Endothelial cell of umbilical vein (primary cell): ENCODE data around the gene ULK2. TPM values are rescaled to one million over a fixed set of nuclear protein-coding genes. Genes with fewer than 3 reads are reported as not detected.

Experiments
- BruUV-seq: library from RNA; stranded (reverse); fragments of 400-500 nt; replicated peaks from 2 replicates; lab custom pipeline; 2021; lab: Mats Ljungman, UMichigan
- CTCF ChIA-PET: fragments of 300-600, 350-600 bp; sonication (Branson Sonifier 250); formaldehyde crosslinking; loops from one replicate; lab custom pipeline; 2021; ENCODE audit warnings: antibody characterized with exemption, inconsistent platforms; lab: Charles Lee
- POLR2A ChIA-PET: fragments of 300-600, 350-600 bp; sonication (Branson Sonifier 250); formaldehyde crosslinking; loops from one replicate; lab custom pipeline; 2021; ENCODE audit warnings: antibody characterized with exemption, inconsistent platforms; lab: Charles Lee
- DNase-seq: peaks from one replicate; pipeline ENCODE4 v3.0.0-alpha.2; 2011; ENCODE audit warnings: low read depth, low spot score
- FAIRE-seq: peaks from 2 replicates; lab custom pipeline; 2011; peaks lifted over from hg19 to GRCh38; lab: Jason Lieb, UNC
- H2AFZ ChIP-seq: 2 replicates; pipeline ENCODE4 v1.6.0; 2012; ENCODE audit warnings: low read depth, low read length, control low read depth, inconsistent platforms
- H3K27ac ChIP-seq: 2 replicates; pipeline ENCODE4 v1.5.1; 2011; ENCODE audit warnings: low read depth, mild to moderate bottlenecking, control low read depth, low read length, moderate library complexity; ENCODE audit not compliant: insufficient read depth
- H3K27me3 ChIP-seq, 2 experiments: 2 replicates each; pipeline versions ENCODE4 v1.6.0 to v1.6.1; 2011; ENCODE audit warnings: low read length in 2 of 2, mixed read lengths in 1 of 2; ENCODE audit not compliant: control insufficient read depth in 2 of 2, insufficient read depth in 2 of 2
- H3K36me3 ChIP-seq, 2 experiments: 2 replicates in 1 of 2; 3 replicates in 1 of 2; pipeline ENCODE4 v1.5.1; 2011; ENCODE audit warnings: low read length in 2 of 2, mild to moderate bottlenecking in 1 of 2, moderate library complexity in 1 of 2; ENCODE audit not compliant: control insufficient read depth in 2 of 2, insufficient read depth in 2 of 2; ENCODE audit errors: extremely low read depth in 1 of 2
- H3K4me1 ChIP-seq: 3 replicates; pipeline ENCODE4 v1.5.1; 2011; ENCODE audit warnings: mild to moderate bottlenecking, low read length; ENCODE audit not compliant: control insufficient read depth, insufficient read depth; ENCODE audit errors: extremely low read depth
- H3K4me2 ChIP-seq: 2 replicates; pipeline ENCODE4 v1.6.1; 2011; ENCODE audit warnings: low read length, control low read depth, mixed read lengths; ENCODE audit not compliant: insufficient read depth
- H3K4me3 ChIP-seq, 3 experiments: fragments of 200-600 bp in 1 of 3; sonication (generic), shearing (Covaris generic) in 1 of 3; replicated peaks in 1 of 3; 2 replicates each; pipeline ENCODE4 v1.5.1; 2011 to 2016; ENCODE audit warnings: control low read depth in 3 of 3, low read length in 3 of 3, mild to moderate bottlenecking in 2 of 3, inconsistent platforms in 1 of 3, low read depth in 1 of 3, moderate library complexity in 1 of 3; ENCODE audit not compliant: insufficient read depth in 1 of 3
- H3K79me2 ChIP-seq: 2 replicates; pipeline ENCODE4 v1.6.0; 2012; ENCODE audit warnings: low read length, inconsistent platforms; ENCODE audit not compliant: control insufficient read depth, insufficient read depth
- H3K9ac ChIP-seq: replicated peaks from 2 replicates; pipeline ENCODE3; 2011; ENCODE audit warnings: low read length, control low read depth; ENCODE audit not compliant: insufficient read depth; ENCODE audit errors: extremely low read depth
- H3K9me1 ChIP-seq: replicated peaks from 3 replicates; pipeline ENCODE4 v1.6.0; 2011; ENCODE audit warnings: mild to moderate bottlenecking, low read length; ENCODE audit not compliant: control insufficient read depth, insufficient read depth; ENCODE audit errors: extremely low read depth
- H3K9me3 ChIP-seq: replicated peaks from 2 replicates; pipeline ENCODE4 v1.5.1; 2012; ENCODE audit warnings: low read length, inconsistent platforms; ENCODE audit not compliant: control insufficient read depth, insufficient read depth
- H4K20me1 ChIP-seq: replicated peaks from 2 replicates; pipeline ENCODE3; 2011; ENCODE audit warnings: mild to moderate bottlenecking, low read length; ENCODE audit not compliant: control insufficient read depth, insufficient read depth; ENCODE audit errors: extremely low read depth
- EZH2 ChIP-seq: IDR thresholded peaks from 2 replicates; pipeline ENCODE4 v1.6.1; 2012; ENCODE audit warnings: borderline replicate concordance, low read depth, mild to moderate bottlenecking, moderate library complexity, low read length, inconsistent platforms; ENCODE audit not compliant: severe bottlenecking
- FOS ChIP-seq: IDR thresholded peaks from 2 replicates; pipeline ENCODE4 v1.6.1; 2011; ENCODE audit warnings: mild to moderate bottlenecking, low read length, moderate library complexity, borderline replicate concordance; ENCODE audit not compliant: insufficient read depth
- GATA2 ChIP-seq: IDR thresholded peaks from 2 replicates; pipeline ENCODE4 v1.7.0; 2011; ENCODE audit warnings: low read depth, mild to moderate bottlenecking, moderate library complexity, mixed read lengths, low read length; ENCODE audit not compliant: insufficient read length, insufficient read depth
- JUN ChIP-seq: IDR thresholded peaks from 2 replicates; pipeline ENCODE4 v1.6.1; 2011; ENCODE audit warnings: borderline replicate concordance, low read depth; ENCODE audit not compliant: insufficient read length, insufficient read depth
- MYC ChIP-seq: IDR thresholded peaks from one replicate; pipeline ENCODE4 v1.6.1; 2011; ENCODE audit warnings: mild to moderate bottlenecking, low read depth, low read length
- POLR2A ChIP-seq: IDR thresholded peaks from 2 replicates; pipeline ENCODE4 v1.6.1; 2012; ENCODE audit warnings: low read depth, mild to moderate bottlenecking, control low read depth, low read length
- POLR2AphosphoS5 ChIP-seq: IDR thresholded peaks from 2 replicates; pipeline ENCODE4 v1.6.1; 2012; ENCODE audit warnings: low read depth, mild to moderate bottlenecking, control low read depth, low read length, moderate library complexity; ENCODE audit not compliant: insufficient read depth
- dilution Hi-C: fragments of 300-500 bp; cut with MboI; formaldehyde crosslinking; loops from one replicate; pipeline ENCODE4 v1.15.0; 2019; ENCODE audit warnings: low sequenced_read_pairs; ENCODE audit not compliant: extremely low pct_ligation_motif_present
- intact Hi-C: fragments of 100-400 bp; cut with micrococcal nuclease; formaldehyde crosslinking; loops from one replicate; pipeline ENCODE4 v1.10.0; 2022
- polyA plus RNA-seq, 4 experiments: library from polyadenylated mRNA; depleted of rRNA in 3 of 4; stranded (reverse) in 3 of 4; unstranded in 1 of 4; fragments of >200 nt; gene quantifications; 2 replicates each; pipeline versions ENCODE4 v1.2.1 to v1.2.3, GENCODE V29; 2011 to 2012; ENCODE audit warnings: missing spikeins in 1 of 4
- total RNA-seq: library from RNA; stranded (reverse); gene quantifications from 2 replicates; pipeline ENCODE4 v1.2.3, GENCODE V29; 2021
- TF ChIP-seq, protein P1 (sequence below), 2 donors: IDR thresholded peaks; 1 replicate in 1 of 2; 2 replicates in 1 of 2; pipeline ENCODE4 v1.5.1; 2011; ENCODE audit warnings: low read length in 2 of 2, mild to moderate bottlenecking in 2 of 2, moderate library complexity in 2 of 2, control low read depth in 1 of 2, inconsistent platforms in 1 of 2, low read depth in 1 of 2; ENCODE audit not compliant: insufficient read depth in 1 of 2; ENCODE audit errors: extremely low read depth in 1 of 2
- TF ChIP-seq, protein P2 (sequence below): IDR thresholded peaks from 2 replicates; pipeline ENCODE4 v1.6.1; 2011; ENCODE audit not compliant: insufficient read depth, insufficient read length

The ULK2 gene
- total and polyA plus RNA-seq, 2 donors (not counting 3 experiments of a cell fraction or from before 2014, with no cell fraction given), result 19.3 to 26.7 TPM

DNA sequence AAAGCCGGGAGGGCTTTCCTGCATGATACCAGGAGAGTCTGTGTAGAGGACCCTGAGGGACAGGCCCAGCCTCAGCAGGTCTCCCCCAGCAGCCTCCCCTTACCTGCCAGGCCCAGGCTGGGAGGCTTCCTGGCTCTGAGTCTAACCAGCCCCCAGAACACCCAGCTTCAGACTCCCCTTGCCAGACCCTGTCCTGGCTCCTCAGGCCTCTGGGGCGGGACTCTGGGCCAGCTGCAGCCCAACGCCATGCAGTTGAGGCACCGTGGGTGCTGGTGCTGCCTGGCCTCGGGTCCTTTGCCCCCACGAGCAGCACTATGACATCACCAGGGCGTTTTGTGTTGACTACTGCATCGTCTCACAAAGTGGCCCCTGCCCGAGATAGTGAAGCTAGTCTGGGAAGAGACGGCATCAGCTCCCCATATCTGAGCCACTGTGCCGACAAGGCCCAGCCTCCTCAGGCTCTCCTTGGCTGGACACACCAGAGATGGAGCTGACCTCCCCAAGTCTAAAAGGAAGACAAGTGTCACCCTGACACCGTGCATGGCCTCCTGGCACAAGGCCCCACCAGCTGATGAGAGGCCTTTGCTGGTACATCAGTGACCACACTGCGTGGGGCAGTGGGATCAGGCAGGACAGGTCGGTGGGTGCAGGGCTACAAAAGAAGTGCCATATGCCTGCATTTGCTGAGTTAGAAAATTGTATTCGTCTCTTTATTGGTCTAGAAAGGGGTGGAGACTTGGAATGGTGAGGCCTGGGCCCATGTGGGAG lies 130.2 kb downstream of the ULK2 start:
- Histone ChIP-seq H3K79me2 (no peaks in the 10 kb centered on the region), H3K9me3 (no peaks in the 10 kb centered on the region), H3K9ac (no peak overlapping the region), H3K4me1 (no peaks in the 10 kb centered on the region), H3K36me3 (no peaks in the 10 kb centered on the region), H3K9me1 (no peaks in the 10 kb centered on the region), H4K20me1 (no peaks in the 10 kb centered on the region), H2AFZ (no peak overlapping the region), H3K27ac (no peak overlapping the region), H3K27me3 (no peaks in the 10 kb centered on the region), H3K4me3 (no peak overlapping the region), H3K4me2 (no peak overlapping the region)
- dilution Hi-C loops, result no loop called here
- TF ChIP-seq EZH2 (no peak), POLR2A (no peak), JUN (no peak), FOS (no peak), GATA2 (no peak), MYC (no peak), POLR2AphosphoS5 (no peak)
- TF ChIP-seq, protein P1, sequence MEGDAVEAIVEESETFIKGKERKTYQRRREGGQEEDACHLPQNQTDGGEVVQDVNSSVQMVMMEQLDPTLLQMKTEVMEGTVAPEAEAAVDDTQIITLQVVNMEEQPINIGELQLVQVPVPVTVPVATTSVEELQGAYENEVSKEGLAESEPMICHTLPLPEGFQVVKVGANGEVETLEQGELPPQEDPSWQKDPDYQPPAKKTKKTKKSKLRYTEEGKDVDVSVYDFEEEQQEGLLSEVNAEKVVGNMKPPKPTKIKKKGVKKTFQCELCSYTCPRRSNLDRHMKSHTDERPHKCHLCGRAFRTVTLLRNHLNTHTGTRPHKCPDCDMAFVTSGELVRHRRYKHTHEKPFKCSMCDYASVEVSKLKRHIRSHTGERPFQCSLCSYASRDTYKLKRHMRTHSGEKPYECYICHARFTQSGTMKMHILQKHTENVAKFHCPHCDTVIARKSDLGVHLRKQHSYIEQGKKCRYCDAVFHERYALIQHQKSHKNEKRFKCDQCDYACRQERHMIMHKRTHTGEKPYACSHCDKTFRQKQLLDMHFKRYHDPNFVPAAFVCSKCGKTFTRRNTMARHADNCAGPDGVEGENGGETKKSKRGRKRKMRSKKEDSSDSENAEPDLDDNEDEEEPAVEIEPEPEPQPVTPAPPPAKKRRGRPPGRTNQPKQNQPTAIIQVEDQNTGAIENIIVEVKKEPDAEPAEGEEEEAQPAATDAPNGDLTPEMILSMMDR (IDR thresholded peaks at IDR 0.05; ENCODE audit: extremely low read depth in 1 of 2, insufficient read depth in 1 of 2, low read depth in 1 of 2, low read length in 2 of 2), result no peak
- TF ChIP-seq, protein P2, sequence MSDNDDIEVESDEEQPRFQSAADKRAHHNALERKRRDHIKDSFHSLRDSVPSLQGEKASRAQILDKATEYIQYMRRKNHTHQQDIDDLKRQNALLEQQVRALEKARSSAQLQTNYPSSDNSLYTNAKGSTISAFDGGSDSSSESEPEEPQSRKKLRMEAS, result no peak
- intact Hi-C loops, result no loop called here
- FAIRE-seq (no peak), DNase-seq (no peak)
- no TSS peak for BruUV-seq
- ChIA-PET POLR2A (no interaction called here), CTCF (interaction anchor here (2.0 kb wide), 1 partner anchor 28 kb away, joined by 4 read pairs; no protein-coding TSS in a partner anchor)
